ENCODE data around the gene THOP1. TPM values are rescaled to one million over a fixed set of nuclear protein-coding genes. Genes with fewer than 3 reads are reported as not detected.

Gene THOP1
- total and polyA plus RNA-seq, 2 experiments from 2014 or later = 81.3 to 111 TPM

DNA sequence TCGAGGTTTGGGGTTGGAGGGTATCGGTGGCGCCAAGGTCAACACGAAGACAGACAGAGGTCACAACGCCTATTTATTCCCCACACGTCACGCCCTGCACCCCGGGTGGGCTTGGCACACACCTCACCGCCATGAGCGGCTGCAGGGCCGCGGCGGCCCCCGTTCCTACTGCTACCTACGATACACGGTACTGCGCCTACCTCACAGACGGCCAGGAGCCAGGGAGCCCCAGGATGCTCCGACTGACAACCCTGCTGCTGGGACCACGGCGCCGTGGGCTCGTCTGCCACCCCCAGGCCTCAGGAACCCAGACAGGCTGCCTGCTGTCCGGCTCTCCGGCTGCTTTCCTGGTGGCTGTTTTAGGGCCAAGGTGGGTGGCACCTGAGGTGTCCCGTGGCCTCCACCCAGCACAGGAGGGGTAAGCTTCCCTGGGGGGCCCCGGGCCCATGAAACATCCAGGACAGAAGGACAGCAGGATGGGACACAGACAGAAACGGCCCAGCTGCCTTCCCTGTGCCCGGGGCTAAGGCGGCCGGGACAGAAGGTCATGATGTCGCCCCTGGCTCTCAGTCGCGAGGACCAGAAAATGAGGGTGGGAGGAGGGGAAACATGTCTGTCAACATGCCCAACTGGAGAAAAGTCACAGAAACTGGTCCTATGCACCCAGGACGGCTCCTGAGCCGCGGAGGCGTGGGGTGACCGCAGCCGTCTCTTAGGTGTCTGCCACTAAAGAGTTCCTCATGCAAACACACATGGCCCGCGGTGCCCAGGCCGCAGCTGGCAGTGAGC, 30.4 kb upstream of the THOP1 start:
- Histone ChIP-seq H3K4me1 (ENCODE audit: low read depth) (no peaks in the 10 kb centered on the region), H3K4me3 (no peak overlapping the region), H3K9me3 (ENCODE audit: low read depth) (no peaks in the 10 kb centered on the region), H3K27ac (no peak overlapping the region), H3K36me3 (peaks cover 7% of the 10 kb centered on the region), H3K27me3 (no peaks in the 10 kb centered on the region)
- TF ChIP-seq, protein P1, sequence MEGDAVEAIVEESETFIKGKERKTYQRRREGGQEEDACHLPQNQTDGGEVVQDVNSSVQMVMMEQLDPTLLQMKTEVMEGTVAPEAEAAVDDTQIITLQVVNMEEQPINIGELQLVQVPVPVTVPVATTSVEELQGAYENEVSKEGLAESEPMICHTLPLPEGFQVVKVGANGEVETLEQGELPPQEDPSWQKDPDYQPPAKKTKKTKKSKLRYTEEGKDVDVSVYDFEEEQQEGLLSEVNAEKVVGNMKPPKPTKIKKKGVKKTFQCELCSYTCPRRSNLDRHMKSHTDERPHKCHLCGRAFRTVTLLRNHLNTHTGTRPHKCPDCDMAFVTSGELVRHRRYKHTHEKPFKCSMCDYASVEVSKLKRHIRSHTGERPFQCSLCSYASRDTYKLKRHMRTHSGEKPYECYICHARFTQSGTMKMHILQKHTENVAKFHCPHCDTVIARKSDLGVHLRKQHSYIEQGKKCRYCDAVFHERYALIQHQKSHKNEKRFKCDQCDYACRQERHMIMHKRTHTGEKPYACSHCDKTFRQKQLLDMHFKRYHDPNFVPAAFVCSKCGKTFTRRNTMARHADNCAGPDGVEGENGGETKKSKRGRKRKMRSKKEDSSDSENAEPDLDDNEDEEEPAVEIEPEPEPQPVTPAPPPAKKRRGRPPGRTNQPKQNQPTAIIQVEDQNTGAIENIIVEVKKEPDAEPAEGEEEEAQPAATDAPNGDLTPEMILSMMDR (IDR thresholded peaks at IDR 0.05; ENCODE audit: low read depth, low read length) = no peak
- no peak for DNase-seq (ENCODE audit: low read depth in 1 of 2, low spot score in 1 of 2)

DNA sequence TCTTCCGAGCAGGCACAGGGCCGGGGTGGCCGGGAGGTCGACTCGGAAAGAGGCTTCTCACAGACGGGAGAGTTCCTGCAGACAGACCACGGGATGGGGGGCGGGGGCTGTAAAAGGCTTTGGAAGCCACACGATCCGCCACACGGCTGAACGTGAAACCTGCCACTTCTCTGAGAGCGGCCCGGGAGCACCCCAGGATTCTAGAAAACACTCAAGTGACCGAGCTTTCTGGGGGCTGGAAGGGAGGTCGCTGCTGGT, 29.9 kb upstream of the THOP1 start:
- no peak overlapping the region for H3K27ac ChIP-seq
- no peaks in the 10 kb centered on the region for H3K27me3 ChIP-seq
- no peaks in the 10 kb centered on the region for H3K4me1 ChIP-seq (ENCODE audit: low read depth)
- TF ChIP-seq, protein P1 (IDR thresholded peaks at IDR 0.05; ENCODE audit: low read depth, low read length) = no peak
- no peak for DNase-seq (ENCODE audit: low read depth in 1 of 2, low spot score in 1 of 2)
- no peaks in the 10 kb centered on the region for H3K9me3 ChIP-seq (ENCODE audit: low read depth)
- peaks cover 7% of the 10 kb centered on the region for H3K36me3 ChIP-seq
- no peak overlapping the region for H3K4me3 ChIP-seq

DNA sequence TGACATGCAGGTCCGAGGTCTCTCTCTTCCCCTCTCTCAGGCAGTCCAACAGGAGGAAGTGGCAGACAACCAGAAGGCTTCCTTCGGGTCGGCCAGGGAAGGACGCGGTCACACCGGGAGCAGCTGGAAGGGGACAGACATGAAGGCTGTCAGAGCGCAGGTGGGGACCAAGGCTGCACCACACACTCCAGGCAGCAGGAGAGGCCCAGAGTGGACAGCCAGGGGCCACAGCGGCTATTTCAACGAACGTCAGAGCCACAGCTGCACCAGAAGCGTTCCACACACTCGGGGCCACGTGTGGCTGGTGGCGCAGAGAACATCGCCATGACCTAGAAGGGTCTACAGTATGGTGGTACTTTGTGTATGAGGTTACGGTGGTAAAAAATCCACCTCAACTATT, 29.5 kb upstream of the THOP1 start:
- no peak overlapping the region for H3K27ac ChIP-seq
- no peak for DNase-seq (ENCODE audit: low read depth in 1 of 2, low spot score in 1 of 2)
- peaks cover 7% of the 10 kb centered on the region for H3K36me3 ChIP-seq
- TF ChIP-seq, protein P1 (IDR thresholded peaks at IDR 0.05; ENCODE audit: low read depth, low read length) = no peak
- H3K4me1 ChIP-seq (ENCODE audit: low read depth) = no peaks in the 10 kb centered on the region
- no peaks in the 10 kb centered on the region for H3K9me3 ChIP-seq (ENCODE audit: low read depth)
- no peaks in the 10 kb centered on the region for H3K27me3 ChIP-seq
- no peak overlapping the region for H3K4me3 ChIP-seq

DNA sequence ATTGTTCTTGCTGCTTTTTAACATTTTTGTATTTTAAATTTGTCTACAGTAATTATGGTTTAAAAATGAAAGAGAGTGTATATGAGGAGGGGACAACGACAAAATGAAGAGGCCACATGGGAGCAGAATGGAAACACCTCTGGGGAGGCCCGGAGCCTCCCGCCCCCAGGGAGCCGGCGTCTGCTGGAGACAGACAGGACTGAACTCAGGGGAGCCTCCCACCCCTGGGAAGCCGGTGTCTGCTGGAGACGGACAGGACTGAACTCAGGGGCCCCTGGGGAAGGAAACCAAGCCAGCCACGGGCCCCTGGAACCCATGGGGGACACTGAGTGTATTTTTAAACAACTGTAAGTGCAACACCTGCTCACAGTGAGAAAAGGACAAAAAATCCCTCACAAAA, 28.8 kb upstream of the THOP1 start:
- TF ChIP-seq, protein P1 (IDR thresholded peaks at IDR 0.05; ENCODE audit: low read depth, low read length) = no peak
- Histone ChIP-seq H3K27me3 (no peaks in the 10 kb centered on the region), H3K4me3 (no peak overlapping the region), H3K4me1 (ENCODE audit: low read depth) (no peaks in the 10 kb centered on the region), H3K9me3 (ENCODE audit: low read depth) (no peaks in the 10 kb centered on the region), H3K27ac (no peak overlapping the region), H3K36me3 (peaks cover 7% of the 10 kb centered on the region)
- no peak for DNase-seq (ENCODE audit: low read depth in 1 of 2, low spot score in 1 of 2)

DNA sequence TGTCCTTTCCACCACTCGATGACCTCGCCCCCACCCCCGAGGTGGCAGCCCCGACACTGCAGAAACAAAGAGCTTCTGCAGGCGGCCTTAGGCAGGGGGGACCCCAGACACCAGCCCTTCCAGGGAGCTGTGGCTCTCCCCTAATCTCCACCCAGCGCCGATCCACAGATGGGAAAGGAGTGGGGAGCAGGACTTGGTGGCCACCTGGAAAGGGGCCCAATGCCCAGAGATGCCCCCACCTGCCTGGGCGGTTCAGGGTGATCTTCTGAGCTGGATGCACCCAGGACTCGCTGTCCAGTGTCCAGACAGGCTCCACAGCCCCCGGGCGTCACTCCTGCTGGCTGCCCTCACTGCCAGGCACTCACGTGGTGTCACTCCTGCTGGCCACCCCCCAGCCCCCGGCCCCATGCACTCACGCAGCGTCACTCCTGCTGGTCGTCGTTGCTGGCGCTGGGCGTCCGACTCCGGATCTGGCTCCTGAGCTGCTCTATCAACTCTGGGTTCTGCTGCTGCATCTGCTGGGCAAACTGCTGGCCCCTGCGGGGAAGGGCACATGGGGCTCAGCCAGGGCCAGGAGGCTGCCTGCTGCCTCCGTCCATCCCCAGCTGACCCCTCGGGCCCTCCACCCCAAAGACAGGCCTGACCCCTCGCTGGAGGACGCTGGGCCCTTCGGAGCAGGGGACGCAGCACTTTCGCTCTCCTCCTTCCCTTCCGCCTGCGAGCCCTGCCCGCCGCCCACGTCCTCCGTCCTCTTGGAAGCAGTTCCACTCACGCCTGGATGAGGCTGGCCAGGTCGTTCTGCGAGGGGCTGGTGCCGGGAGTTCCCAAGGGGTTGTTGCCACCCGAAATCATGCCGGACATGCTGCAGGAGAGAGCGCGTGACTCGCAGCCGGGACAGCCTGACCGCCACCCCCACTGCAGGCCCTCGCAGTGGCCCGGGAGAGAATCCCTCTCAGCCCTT, 28.1 kb upstream of the THOP1 start:
- Histone ChIP-seq H3K4me3 (no peak overlapping the region), H3K4me1 (ENCODE audit: low read depth) (no peaks in the 10 kb centered on the region), H3K27me3 (no peaks in the 10 kb centered on the region), H3K36me3 (peaks cover 7% of the 10 kb centered on the region), H3K9me3 (ENCODE audit: low read depth) (no peaks in the 10 kb centered on the region), H3K27ac (no peak overlapping the region)
- no peak for DNase-seq (ENCODE audit: low read depth in 1 of 2, low spot score in 1 of 2)
- TF ChIP-seq, protein P1 (IDR thresholded peaks at IDR 0.05; ENCODE audit: low read depth, low read length) = no peak

All from cardiac muscle cell (in vitro differentiated cells and primary cell).